SK-N-SH (cell line): ENCODE measurements around the gene OR2AG2. TPM values are rescaled to one million over a fixed set of nuclear protein-coding genes. Genes with fewer than 3 reads are reported as not detected.

Experiments used
- CTCF ChIA-PET: fragments of 300-600, 350-600 bp; formaldehyde crosslinking; extraction: SDS; loops from one replicate; lab custom pipeline; 2021; lab: Yijun Ruan, JAX
- POLR2A ChIA-PET: fragments of 350-600 bp; sonication (Branson Sonifier 250); formaldehyde crosslinking; extraction: SDS; loops from one replicate; lab custom pipeline; 2020; ENCODE audit warnings: antibody characterized with exemption, inconsistent platforms; lab: Yijun Ruan, JAX
- DNase-seq: peaks from one replicate; pipeline ENCODE4 v3.0.0; 2012
- H2AFZ ChIP-seq: fragments of 200-600 bp; sonication (generic); 2 replicates; pipeline ENCODE4 v1.8.1; 2016; ENCODE audit warnings: antibody characterized with exemption, mild to moderate bottlenecking, low read depth
- H3F3A ChIP-seq: fragments of 200-600 bp; sonication (generic); replicated peaks from 2 replicates; pipeline ENCODE3; 2016; ENCODE audit warnings: antibody characterized with exemption, mild to moderate bottlenecking; ENCODE audit not compliant: insufficient read depth
- H3K27ac ChIP-seq, 2 experiments: fragments of 200-500 bp in 1 of 2; fragments of 200-600 bp in 1 of 2; sonication (Bioruptor generic) in 1 of 2; sonication (generic), shearing (Covaris generic) in 1 of 2; 2 replicates each; pipeline versions ENCODE4 v1.5.1 to v1.6.1; 2014 to 2016; ENCODE audit warnings: low read depth in 2 of 2, inconsistent platforms in 1 of 2, low read length in 1 of 2, mild to moderate bottlenecking in 1 of 2, mixed read lengths in 1 of 2
- H3K27me3 ChIP-seq: fragments of 200-600 bp; sonication (generic), shearing (Covaris generic); 2 replicates; pipeline ENCODE4 v1.6.1; 2016; ENCODE audit warnings: mixed run types; ENCODE audit not compliant: insufficient read depth
- H3K36me3 ChIP-seq, 2 experiments: fragments of 200-500 bp in 1 of 2; fragments of 200-600 bp in 1 of 2; sonication (Bioruptor generic) in 1 of 2; sonication (generic) in 1 of 2; replicated peaks in 1 of 2; 2 replicates each; pipeline versions ENCODE3 to v1.5.1; 2014 to 2016; ENCODE audit warnings: low read length in 1 of 2, mild to moderate bottlenecking in 1 of 2; ENCODE audit not compliant: insufficient read depth in 2 of 2, control insufficient read depth in 1 of 2
- H3K4me1 ChIP-seq, 2 experiments: fragments of 200-500 bp in 1 of 2; fragments of 200-600 bp in 1 of 2; sonication (Bioruptor generic) in 1 of 2; sonication (generic), shearing (Covaris generic) in 1 of 2; 2 replicates each; pipeline versions ENCODE4 v1.5.1 to v1.6.1; 2014 to 2016; ENCODE audit warnings: low read depth in 1 of 2, low read length in 1 of 2, mixed run types in 1 of 2; ENCODE audit not compliant: insufficient read depth in 2 of 2, control insufficient read depth in 1 of 2
- H3K4me2 ChIP-seq: fragments of 200-600 bp; sonication (generic), shearing (Covaris generic); 2 replicates; pipeline ENCODE4 v1.6.1; 2017; ENCODE audit warnings: mixed run types
- H3K4me3 ChIP-seq, 2 experiments: fragments of 200-500 bp in 1 of 2; fragments of 200-600 bp in 1 of 2; sonication (Bioruptor generic) in 1 of 2; sonication (generic), shearing (Covaris generic) in 1 of 2; 2 replicates each; pipeline versions ENCODE4 v1.5.1 to v1.8.1; 2014 to 2016; ENCODE audit warnings: low read depth in 2 of 2, inconsistent platforms in 1 of 2, low read length in 1 of 2, mild to moderate bottlenecking in 1 of 2, mixed read lengths in 1 of 2, moderate library complexity in 1 of 2
- H3K79me2 ChIP-seq: fragments of 200-600 bp; sonication (generic); 2 replicates; pipeline ENCODE4 v1.8.1; 2017; ENCODE audit warnings: mild to moderate bottlenecking; ENCODE audit not compliant: insufficient read depth
- H3K9ac ChIP-seq: fragments of 200-600 bp; sonication (generic); 2 replicates; pipeline ENCODE4 v1.6.1; 2017; ENCODE audit warnings: mixed run types
- H3K9me2 ChIP-seq: fragments of 200-600 bp; sonication (generic); 2 replicates; pipeline ENCODE4 v1.6.1; 2017; ENCODE audit warnings: mixed run types
- H3K9me3 ChIP-seq: fragments of 200-600 bp; sonication (generic); 2 replicates; pipeline ENCODE4 v1.6.1; 2017; ENCODE audit warnings: mixed run types, mild to moderate bottlenecking, moderate library complexity
- H4K20me1 ChIP-seq: fragments of 200-600 bp; sonication (generic); 2 replicates; pipeline ENCODE4 v1.6.1; 2017; ENCODE audit warnings: mild to moderate bottlenecking, mixed run types; ENCODE audit not compliant: insufficient read depth
- CHD2 ChIP-seq: fragments of 150-350 bp; IDR thresholded peaks from 2 replicates; pipeline ENCODE4 v1.6.1; 2018; ENCODE audit warnings: low read length; ENCODE audit not compliant: partially characterized antibody
- CTCF ChIP-seq: fragments of 200-600 bp; sonication (generic); IDR thresholded peaks from 2 replicates; pipeline ENCODE4 v1.6.1; 2017; ENCODE audit warnings: antibody characterized with exemption, mild to moderate bottlenecking, moderate library complexity
- EP300 ChIP-seq, 2 experiments: IDR thresholded peaks; 2 replicates each; pipeline versions ENCODE4 v1.4.0 to v1.6.1; 2012; ENCODE audit warnings: borderline replicate concordance in 1 of 2, low read depth in 1 of 2, low read length in 1 of 2
- FOXJ3 ChIP-seq: sonication (generic); formaldehyde crosslinking; IDR thresholded peaks from 2 replicates; pipeline ENCODE4 v1.5.1; 2020; ENCODE audit warnings: mild to moderate bottlenecking, missing genetic modification reagents
- FOXM1 ChIP-seq: IDR thresholded peaks from 2 replicates; pipeline ENCODE4 v1.4.0; 2012; ENCODE audit warnings: low read depth, mild to moderate bottlenecking
- GABPA ChIP-seq: IDR thresholded peaks from 2 replicates; pipeline ENCODE4 v1.4.0; 2012; ENCODE audit warnings: low read depth, mild to moderate bottlenecking
- GATA2 ChIP-seq: sonication (generic); formaldehyde crosslinking; IDR thresholded peaks from 2 replicates; pipeline ENCODE4 v1.5.0; 2020; ENCODE audit warnings: mild to moderate bottlenecking, missing genetic modification reagents
- NRF1 ChIP-seq: IDR thresholded peaks from 2 replicates; pipeline ENCODE4 v1.6.1; 2012; ENCODE audit warnings: low read depth, mild to moderate bottlenecking, low read length
- RAD21 ChIP-seq: IDR thresholded peaks from 2 replicates; pipeline ENCODE4 v1.6.1; 2012; ENCODE audit warnings: mild to moderate bottlenecking, low read length
- RCOR1 ChIP-seq: fragments of 150-350 bp; IDR thresholded peaks from 2 replicates; pipeline ENCODE4 v1.6.1; 2017; ENCODE audit warnings: antibody characterized with exemption, low read length
- REST ChIP-seq: IDR thresholded peaks from 2 replicates; pipeline ENCODE4 v1.6.1; 2012; ENCODE audit warnings: mild to moderate bottlenecking, low read depth, low read length, moderate library complexity
- RXRA ChIP-seq: IDR thresholded peaks from 2 replicates; pipeline ENCODE4 v1.4.0; 2012; ENCODE audit warnings: low read depth, mild to moderate bottlenecking, borderline replicate concordance
- SIN3A ChIP-seq: IDR thresholded peaks from 2 replicates; pipeline ENCODE4 v1.6.1; 2012; ENCODE audit warnings: low read depth, mild to moderate bottlenecking, low read length, moderate library complexity, borderline replicate concordance
- SMC3 ChIP-seq: IDR thresholded peaks from 2 replicates; pipeline ENCODE4 v1.6.1; 2012; ENCODE audit warnings: low read depth, low read length, improper control_type of control experiment
- USF2 ChIP-seq: fragments of 150-350 bp; IDR thresholded peaks from 2 replicates; pipeline ENCODE4 v1.6.1; 2017; ENCODE audit warnings: antibody characterized with exemption, low read length, low read depth, borderline replicate concordance
- WGBS: methylation state at CpG from one replicate; pipeline ENCODE4 v1.1.6; 2017; ENCODE audit warnings: low lambda C conversion rate; 5-methylcytosine and 5-hydroxymethylcytosine counted together
- polyA plus RNA-seq, 3 experiments: library from polyadenylated mRNA; depleted of rRNA; stranded (reverse); fragments of >200 nt; gene quantifications; 2 replicates each; pipeline ENCODE4 v1.2.3, GENCODE V29; 2012

Gene OR2AG2
- polyA plus RNA-seq, 1 of the 3 experiments (the other 2 are of a cell fraction): not detected

- no peaks in the 10 kb centered on the region for H3F3A ChIP-seq
- H2AFZ ChIP-seq: no peak overlapping the region
- H3K4me2 ChIP-seq: no peak overlapping the region
- no peak for DNase-seq
- ChIA-PET POLR2A (no interaction called here), CTCF (interaction anchor here (0.8 to 1.4 kb wide), 3 partner anchors 20 to 78 kb away, joined by 3 read pairs; no protein-coding TSS in a partner anchor)
- H4K20me1 ChIP-seq: no peaks in the 10 kb centered on the region
- no peaks in the 10 kb centered on the region for H3K9me3 ChIP-seq
- no peaks in the 10 kb centered on the region for H3K9me2 ChIP-seq
- H3K4me3 ChIP-seq: no peak overlapping the region
- H3K36me3 ChIP-seq: no peaks in the 10 kb centered on the region
- no peak overlapping the region for H3K27ac ChIP-seq
- TF ChIP-seq GATA2 (CRISPR knock-in tag) (no peak), SIN3A (no peak), NRF1 (no peak), EP300 (IDR thresholded peaks at IDR 0.05; ENCODE audit: borderline replicate concordance in 1 of 2, low read depth in 1 of 2, low read length in 1 of 2) (no peak), FOXM1 (no peak), CTCF (no peak), RCOR1 (no peak), CHD2 (no peak), USF2 (no peak), FOXJ3 (CRISPR knock-in tag) (no peak), GABPA (no peak), RXRA (no peak)
- peaks cover under 1% of the 10 kb centered on the region; the same call in 1 of the 2 replicates for H3K27me3 ChIP-seq
- WGBS: 0% methylated on average over 3 of the region's 3 CpGs
- no peaks in the 10 kb centered on the region for H3K4me1 ChIP-seq
- H3K9ac ChIP-seq: no peak overlapping the region
- H3K79me2 ChIP-seq: no peaks in the 10 kb centered on the region
Measured at GRCh38 chr11:6734616-6735015, 37.2 kb downstream of the OR2AG2 start.

- CTCF ChIA-PET: interaction anchor here (0.9 to 1.0 kb wide), 2 partner anchors 21 to 79 kb away, joined by 3 read pairs; no protein-coding TSS in a partner anchor
- TF ChIP-seq REST: no peak
- no peak for TF ChIP-seq RXRA
- TF ChIP-seq RAD21: no peak
- TF ChIP-seq FOXM1: no peak
- no peak for TF ChIP-seq EP300 (IDR thresholded peaks at IDR 0.05; ENCODE audit: borderline replicate concordance in 1 of 2, low read depth in 1 of 2, low read length in 1 of 2)
- no peak for TF ChIP-seq SMC3
- no peak for TF ChIP-seq FOXJ3 (CRISPR knock-in tag)
- TF ChIP-seq GATA2 (CRISPR knock-in tag): no peak
- no peak for TF ChIP-seq CTCF
Measured at GRCh38 chr11:6733326-6734275, 38.2 kb downstream of the OR2AG2 start.

More at GRCh38 chr11:6733326-6734275, 38.2 kb downstream of the OR2AG2 start:
- Histone ChIP-seq H3K4me3 (no peak overlapping the region), H3K36me3 (no peaks in the 10 kb centered on the region), H3F3A (no peaks in the 10 kb centered on the region), H3K27me3 (peaks cover 8% of the 10 kb centered on the region; the same call in 1 of the 2 replicates), H3K9me3 (no peaks in the 10 kb centered on the region), H3K4me1 (no peaks in the 10 kb centered on the region), H3K9ac (no peak overlapping the region), H3K27ac (no peak overlapping the region), H4K20me1 (no peaks in the 10 kb centered on the region), H3K79me2 (no peaks in the 10 kb centered on the region), H3K4me2 (no peak overlapping the region), H2AFZ (no peak overlapping the region), H3K9me2 (no peaks in the 10 kb centered on the region)
- POLR2A ChIA-PET: no interaction called here
- WGBS: 3% methylated on average over 3 of the region's 3 CpGs
- DNase-seq: no peak
